ENCODE data around the gene SECISBP2.
"Not testable (repeated sequence)": the region's sequence is repeated elsewhere in the genome, so short reads cannot be mapped to it uniquely, and the experiment has no call there.

SECISBP2 gene

DNA sequence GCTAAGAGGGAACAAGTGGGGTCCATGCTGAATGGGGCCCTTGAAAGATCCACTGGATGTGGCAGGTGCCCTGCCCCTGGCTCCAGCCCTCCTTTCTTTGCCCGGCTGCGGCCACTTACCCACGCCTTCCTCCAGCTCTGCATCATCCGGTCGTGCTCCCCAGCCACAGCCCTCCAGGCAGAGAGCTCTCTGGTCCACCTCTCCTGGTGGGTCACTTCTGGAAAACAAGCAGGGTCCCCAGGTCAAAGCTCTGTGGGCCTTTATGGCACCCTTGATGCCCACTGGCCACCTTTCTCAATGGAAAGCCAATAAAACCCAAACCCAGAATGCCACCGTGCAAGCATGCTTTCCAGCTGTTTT is 45.0 kb downstream of the SECISBP2 start:
- in situ Hi-C loops (cut with MboI; ENCODE audit: low sequenced_read_pairs) = no loop called here

DNA sequence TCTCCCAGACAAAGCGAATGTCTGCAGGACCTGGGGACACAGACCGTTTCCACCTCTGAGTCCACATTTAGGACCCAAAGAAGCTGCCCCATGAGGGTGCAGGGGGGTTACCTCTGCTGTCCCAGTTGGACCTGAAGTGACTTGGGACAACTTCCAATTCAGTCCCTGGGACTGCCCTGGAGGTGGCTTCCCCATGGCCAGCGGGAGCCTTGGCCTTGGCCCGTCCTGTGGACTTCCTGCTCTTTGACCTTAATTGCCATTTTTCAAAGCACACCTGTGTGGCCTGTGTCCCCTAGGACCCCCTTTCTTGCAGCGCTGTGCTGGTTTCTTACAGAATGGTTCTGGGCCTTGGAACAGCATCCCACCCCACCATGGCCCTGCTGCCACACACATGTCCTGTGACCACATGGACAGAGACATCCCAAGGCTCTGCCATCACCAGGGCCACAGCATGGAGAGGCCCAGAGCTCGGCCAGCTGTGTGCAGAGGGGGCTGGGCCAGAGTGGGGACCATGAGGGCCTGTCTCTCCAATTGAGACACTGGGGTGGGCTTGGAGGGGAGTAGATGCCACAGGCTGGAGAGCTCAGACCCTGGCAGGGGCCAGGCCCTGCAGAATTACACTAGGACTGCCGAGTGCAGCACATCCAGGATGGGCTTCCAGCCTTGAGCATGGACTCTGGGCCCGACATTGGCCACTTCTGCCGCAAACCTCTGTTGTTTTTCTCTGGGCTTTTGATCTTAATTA is 45.8 kb downstream of the SECISBP2 start:
- in situ Hi-C loops (cut with MboI; ENCODE audit: low sequenced_read_pairs) = no loop called here

DNA sequence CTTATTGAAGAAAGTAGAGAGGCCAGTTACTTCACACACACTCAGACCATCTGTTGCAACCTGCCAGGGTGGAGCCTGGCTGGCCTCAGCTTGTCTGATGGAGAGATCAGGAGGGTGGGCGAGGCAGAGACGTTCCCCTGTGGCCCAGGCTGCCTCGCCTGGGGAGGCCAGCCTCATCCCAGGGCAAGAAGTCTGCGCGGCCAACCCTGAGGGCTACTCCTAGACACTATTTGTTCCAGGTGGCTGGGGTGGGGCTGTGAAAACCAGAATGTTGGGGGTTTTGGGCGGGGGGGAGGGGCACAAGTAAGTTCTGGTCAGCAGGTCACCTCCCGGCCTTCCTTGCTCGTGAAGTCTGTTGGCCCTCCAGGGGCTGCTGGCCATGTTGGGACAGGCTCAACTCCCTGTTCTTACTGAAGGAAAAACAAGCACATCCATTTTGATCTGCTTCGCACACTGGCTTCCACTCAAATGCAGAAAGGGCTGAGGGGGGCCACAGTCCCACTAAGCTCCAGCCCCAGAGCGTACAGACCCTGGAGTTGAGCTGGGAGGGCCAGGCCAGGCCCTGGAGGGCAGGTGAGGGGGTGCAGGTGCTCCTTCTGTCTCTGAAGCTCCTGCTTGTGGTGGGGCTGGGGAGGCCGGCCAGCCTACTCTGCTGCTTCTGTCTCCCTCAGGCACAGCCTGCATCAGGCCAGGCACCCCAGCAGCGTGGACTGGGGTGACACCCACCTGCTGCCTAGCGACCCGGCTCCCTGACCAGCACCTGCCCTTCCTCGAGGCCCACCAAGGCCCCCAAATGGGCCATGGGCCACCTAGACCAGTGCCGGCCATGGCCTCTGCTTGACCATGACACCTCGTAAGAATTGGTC is 46.6 kb downstream of the SECISBP2 start:
- in situ Hi-C loops (cut with MboI; ENCODE audit: low sequenced_read_pairs) = no loop called here

DNA sequence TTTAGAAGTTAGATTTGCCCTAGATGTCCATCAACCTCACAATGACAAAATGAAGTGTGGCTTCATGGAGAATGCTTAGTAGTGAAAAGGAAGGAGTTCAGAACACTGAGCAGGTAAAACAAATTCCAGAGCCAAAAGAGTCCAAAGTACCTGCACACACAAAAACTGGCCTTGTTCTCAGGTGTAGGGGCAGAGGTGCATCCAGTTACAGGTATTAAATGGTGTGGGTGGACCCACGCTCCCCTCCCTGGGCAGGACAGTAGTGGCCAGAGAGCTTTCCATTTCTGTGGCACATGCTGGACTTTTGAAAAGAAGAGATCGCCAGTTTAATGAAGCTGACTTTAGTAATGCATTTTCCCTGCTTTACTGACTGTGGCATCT is 47.2 kb downstream of the SECISBP2 start:
- in situ Hi-C loops (cut with MboI; ENCODE audit: low sequenced_read_pairs) = no loop called here

DNA sequence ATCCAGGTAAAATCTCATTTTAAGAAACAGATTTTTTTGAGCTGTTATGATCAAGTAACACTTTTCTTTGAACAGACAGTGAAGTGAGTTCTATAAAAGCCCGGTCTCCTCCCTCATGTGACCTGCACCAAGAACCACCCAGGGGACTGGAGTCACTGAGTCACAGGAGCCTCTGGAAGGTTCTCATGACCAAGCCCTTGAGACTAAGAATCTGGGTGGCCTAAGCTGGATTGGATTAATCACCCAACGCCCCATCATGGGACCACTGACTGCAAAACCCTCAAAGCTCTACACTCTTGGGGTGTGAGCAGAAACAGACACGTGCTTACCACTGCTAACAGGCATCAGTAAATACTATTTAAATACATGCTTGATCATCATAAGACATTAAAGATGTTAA is 48.4 kb downstream of the SECISBP2 start:
- in situ Hi-C loops (cut with MboI; ENCODE audit: low sequenced_read_pairs) = no loop called here

DNA sequence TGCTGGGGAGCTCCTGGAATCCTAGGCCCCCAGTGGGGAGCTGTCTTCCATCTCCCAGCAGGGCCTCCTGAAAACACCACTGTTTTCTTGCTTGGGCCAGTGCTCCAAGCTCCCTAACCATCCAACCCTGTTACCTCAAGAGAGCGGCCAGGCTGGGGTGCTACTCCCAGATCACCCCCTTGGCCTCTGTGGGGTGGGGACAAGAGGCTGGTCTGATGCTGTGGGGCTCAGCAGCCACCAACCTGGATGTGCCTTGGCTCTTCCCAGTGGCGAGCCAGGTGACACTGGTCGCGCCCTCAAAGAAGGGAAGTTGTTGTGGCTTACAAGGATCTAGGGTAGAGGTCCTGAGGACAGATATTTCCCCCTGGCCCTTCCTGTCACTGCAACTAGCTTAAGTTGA is 49.0 kb downstream of the SECISBP2 start:
- in situ Hi-C loops (cut with MboI; ENCODE audit: low sequenced_read_pairs) = no loop called here

DNA sequence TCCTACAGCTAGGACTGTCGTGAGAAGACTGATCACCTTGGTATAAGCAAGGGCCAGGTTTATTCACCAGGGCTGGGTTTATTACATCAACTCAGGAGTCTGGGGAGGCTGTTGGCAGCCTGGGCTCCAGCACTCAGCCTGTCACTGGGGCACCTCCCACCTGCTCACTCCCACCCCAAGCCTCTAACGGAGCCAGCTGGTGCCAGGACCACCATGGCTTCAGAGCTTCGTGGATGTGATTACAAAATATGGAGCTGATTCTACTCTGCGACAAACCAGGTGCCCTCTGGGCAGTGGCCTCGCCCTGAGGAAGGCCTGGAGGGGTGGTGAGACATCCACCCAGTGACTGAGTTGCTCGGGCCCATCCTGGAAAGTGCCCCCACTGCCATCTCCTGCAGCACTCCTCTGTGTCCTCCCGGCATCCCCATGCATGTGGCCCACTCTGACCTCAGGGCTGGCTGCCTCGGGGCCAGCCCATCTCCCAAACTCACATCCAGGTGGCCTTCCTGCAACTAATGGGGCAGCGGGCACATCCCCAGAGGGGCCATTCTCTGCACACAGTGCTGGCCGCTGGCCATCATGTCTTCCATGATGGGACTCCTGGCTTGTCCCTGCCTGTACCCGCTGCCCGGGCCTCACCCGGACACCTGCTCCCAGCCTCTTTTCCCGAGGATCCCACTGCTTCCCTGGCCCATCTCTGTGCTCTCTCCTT is 49.6 kb downstream of the SECISBP2 start:
- in situ Hi-C loops (cut with MboI; ENCODE audit: low sequenced_read_pairs) = no loop called here

DNA sequence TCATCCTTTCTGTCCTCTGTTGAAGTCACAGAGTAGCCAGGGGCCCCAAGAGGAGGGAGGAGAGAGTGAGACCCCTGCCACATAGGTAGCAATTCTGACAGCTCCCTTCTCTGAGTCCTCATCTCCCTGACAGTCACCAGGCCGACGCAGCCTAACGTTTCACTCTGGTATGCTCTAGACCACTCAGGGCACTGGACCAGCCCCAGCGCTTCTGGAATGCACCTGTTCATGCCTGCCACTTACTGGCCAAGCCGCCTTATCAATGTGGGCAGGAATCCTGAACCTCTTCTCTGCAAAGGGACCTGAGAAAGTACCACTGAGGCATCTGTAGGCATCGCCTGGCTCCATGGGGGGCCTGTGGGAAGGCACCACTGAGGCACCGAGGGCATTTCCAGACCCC is 50.2 kb downstream of the SECISBP2 start:
- in situ Hi-C loops (cut with MboI; ENCODE audit: low sequenced_read_pairs) = no loop called here

DNA sequence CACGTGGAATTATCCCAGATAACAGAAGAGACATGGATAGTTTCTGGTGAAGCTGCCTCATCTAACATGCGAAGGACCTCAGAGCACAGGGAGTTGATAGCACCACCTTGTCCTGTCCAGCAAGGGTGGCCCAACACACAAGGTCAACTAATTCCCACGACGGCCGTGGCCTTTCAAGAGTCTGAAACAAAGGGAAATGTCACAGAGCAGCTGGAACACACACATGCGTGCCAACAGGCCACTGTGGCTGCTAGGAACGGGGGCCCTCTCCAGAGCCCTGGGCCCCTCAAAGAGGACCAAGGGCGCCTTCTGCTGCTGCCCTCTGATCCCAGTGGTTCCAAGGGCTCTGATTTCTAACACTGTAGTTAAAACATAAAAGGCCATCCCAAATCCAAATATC is 50.7 kb downstream of the SECISBP2 start:
- in situ Hi-C loops (cut with MboI; ENCODE audit: low sequenced_read_pairs) = no loop called here

DNA sequence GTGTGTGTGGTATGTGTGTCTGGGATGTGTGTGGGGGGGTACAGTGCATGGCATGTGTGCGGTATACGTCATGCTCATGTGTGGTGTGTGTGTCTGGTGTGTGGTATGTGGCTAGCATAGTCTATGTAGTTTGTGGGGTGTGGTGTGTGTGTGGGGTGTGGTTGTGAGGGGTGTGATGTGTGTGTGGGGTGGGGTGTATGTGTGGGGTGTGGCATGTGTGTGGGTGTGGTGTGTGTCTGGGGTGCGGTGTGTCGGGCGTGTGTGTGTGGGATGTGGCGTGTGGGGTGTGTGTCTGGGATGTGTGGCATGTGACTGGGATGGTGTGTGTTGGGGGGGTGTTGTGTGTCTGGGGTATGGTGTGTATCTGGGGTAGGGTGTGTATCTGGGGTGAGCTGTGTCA is 52.3 kb downstream of the SECISBP2 start:
- in situ Hi-C loops (cut with MboI; ENCODE audit: low sequenced_read_pairs) = no loop called here

DNA sequence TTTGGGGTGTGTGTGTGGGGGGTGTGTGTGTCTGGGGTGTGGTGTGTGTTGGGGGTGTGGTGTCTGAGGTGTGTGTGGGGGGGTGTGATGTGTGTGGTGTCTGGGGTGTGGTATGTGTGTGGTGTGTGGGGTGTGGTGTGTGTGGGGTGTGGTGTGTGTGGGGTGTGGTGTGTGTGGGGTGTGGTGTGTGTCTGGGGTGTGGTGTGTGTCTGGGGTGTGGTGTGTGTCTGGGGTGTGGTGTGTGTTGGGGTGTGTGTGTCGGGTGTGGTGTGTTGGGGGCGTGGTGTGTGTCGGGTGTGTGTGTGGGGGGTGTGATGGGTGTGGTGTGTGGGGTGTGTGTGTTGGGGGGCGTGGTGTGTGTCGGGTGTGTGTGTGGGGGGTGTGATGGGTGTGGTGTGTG is 53.5 kb downstream of the SECISBP2 start:
- in situ Hi-C loops (cut with MboI; ENCODE audit: low sequenced_read_pairs) = not testable (repeated sequence)

DNA sequence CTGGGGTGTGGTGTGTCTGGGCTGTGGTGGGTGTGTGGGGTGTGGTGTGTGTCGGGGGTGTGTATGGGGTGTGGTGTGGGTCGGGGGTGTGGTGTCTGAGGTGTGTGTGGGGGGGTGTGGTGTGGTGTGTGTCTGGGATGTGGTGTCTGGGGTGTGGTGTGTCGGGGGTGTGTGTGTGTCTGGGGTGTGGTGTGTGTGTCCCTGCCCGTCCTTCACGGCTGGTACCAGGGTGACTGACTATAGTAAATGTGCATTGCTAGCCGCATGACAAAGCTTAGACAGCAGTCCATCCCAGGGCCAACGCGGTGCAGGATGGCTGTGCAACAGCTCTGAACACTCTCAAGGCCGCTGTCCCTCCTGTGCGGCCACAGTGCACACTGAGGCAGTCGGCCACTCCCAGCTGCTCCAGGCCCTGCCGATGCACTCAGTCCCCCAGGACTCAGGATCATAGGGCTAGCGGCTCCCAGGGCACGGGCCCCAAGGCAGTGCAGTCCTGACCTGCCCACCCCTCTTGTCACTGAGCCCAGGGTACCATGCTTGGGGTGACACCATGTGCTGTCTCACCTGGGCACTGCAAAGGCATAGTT is 54.0 kb downstream of the SECISBP2 start:
- in situ Hi-C loops (cut with MboI; ENCODE audit: low sequenced_read_pairs) = no loop called here

DNA sequence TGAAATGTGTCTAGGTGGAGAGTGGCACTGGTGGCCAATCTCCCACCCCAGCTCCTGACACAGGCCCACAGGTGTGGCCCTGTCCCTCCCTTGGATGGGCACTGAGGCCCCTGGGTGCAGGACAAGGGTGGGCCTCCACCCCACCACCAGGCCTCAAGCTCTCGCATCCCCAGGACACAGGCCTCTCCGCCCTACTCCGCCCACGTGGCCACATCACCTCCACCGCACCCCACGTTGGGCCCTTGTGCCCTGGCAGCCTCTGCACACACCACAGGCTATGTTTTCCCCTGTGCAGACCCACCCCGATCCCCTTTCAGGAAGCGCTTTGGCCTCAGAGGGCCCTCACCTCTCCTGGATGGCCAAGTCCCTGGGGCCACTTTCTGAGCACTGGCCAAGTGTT is 54.7 kb downstream of the SECISBP2 start:
- in situ Hi-C loops (cut with MboI; ENCODE audit: low sequenced_read_pairs) = no loop called here

DNA sequence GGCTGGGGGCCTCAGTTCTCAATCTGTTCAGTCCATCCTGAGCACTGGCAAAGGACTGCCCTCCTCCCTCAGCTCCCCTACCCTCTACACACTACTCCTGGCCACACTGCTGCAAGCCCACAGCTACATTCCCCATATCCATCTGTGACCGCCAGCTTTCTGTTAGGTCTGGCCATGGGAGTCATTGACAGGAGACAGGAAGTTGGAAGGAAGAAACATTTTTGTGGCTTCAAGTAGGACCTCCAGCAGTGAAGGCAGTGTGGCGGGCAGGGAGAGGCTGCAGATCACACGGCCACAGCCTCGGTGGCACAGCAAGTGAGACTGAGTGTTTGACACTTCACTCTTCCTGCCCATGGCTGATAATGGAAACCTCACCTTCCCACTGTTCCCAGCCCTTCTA is 55.9 kb downstream of the SECISBP2 start:
- in situ Hi-C loops (cut with MboI; ENCODE audit: low sequenced_read_pairs) = no loop called here

DNA sequence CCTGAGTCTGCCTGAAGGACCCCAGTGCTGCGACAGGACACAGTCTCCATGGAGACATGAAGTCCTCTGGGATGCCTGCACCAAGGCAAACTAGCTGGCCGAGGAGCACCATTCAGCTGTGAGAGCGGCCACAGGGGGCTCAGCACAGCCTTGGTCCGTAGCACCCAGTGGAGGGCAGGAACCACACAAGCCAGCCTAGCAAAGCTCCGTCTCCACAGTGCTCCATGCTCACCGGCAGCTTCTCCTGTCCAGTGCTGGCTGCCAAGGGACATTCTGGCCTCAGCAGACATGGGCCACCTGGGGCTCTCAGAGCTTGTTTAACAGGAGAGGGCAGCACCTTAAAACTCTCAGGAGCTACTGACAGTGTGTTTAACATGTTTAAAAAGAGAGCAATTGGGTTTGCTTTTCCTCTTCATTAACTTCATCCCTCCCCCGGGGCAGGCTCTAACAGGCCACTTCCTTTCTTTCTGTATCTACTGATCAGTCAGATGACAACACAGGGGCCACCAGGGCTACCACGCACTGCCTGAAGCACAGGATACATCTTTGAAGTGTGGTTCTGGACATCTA is 57.0 kb downstream of the SECISBP2 start:
- in situ Hi-C loops (cut with MboI; ENCODE audit: low sequenced_read_pairs) = no loop called here

DNA sequence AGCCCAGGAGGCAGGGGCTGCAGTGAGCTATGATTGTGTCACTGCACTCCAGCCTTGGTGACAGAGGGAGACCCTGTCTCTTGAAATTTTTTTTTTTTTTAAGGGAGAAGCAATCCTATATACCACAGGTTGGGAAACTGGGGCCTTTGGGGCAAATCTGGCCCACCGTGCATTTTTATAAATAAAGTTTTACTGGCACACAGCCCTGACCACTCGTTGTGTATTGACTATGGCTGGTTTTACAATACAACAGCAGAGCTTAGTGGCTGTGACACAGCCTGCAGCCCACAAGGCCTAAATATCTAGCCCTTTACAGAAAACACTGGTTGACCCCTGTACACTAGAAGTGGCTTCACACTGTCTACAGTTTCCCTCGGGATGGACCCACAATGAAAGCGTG is 58.0 kb downstream of the SECISBP2 start:
- in situ Hi-C loops (cut with MboI; ENCODE audit: low sequenced_read_pairs) = no loop called here

DNA sequence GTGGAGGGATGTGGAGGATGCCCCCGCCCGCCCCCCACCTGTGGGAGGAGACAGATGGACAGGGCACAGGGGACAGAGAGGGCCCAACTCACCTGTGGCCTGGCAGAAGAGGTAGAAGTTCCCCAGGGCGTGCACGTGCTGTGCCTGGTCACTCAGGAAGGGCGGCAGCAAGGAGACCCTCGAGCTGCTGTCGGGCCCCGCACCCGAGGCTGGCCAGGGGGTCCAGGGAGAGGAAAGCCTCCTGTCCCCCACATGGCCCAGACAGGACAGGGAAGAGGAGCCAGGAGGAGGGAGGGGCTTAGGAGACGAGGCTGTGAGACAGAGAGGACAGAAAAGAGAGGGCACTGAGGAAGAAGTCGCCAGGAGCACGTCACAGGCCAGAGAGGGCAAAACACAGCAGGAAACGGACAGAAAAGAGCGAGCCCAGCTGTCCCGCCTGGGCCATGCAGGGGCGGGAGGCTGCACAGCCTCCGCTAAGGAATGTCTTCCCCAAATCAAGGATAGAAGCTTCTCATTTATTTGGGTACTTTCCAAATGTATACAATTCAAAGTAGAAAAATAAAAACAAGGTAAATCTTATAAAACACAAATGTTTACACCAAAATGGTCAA is 58.5 kb downstream of the SECISBP2 start:
- in situ Hi-C loops (cut with MboI; ENCODE audit: low sequenced_read_pairs) = no loop called here

DNA sequence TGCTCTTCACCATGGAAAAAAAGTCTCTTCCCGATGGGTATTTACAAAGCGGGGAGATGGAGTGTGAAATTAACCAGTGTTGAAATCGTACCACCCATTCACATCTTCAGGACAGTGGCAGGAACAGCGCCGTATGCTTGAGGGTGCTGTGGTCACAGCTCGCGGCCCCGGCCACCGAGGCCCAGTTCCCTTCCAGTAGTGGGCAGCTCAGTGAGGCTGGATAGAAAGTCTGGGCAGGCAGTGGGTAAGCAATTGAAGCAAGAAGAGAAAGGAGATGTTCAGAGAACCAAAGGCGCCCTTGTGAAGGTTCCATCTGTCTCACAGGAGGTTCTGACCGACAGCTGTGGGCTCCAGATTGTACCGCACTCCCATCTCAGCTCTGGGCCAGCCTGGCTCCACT is 59.1 kb downstream of the SECISBP2 start:
- in situ Hi-C loops (cut with MboI; ENCODE audit: low sequenced_read_pairs) = no loop called here

DNA sequence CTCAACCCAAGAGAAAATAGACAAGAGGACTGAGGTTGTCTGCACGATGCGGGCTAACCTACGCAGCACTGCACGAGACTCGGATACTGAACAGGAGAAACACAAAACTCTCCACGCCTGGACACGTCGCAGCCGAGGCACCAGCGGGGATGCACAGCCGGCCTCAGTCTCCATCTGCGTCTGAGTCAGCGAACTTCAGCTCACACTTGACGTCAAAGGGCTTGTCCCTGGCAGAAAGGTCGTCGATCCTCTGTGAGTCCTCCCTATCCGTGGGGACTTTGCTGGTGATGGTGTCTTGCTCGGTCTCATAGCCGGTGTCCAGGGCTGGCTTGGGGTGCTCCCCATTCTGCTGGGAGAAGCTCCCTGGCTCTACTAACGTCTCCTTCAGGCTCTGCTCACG is 60.2 kb downstream of the SECISBP2 start:
- in situ Hi-C loops (cut with MboI; ENCODE audit: low sequenced_read_pairs) = no loop called here

DNA sequence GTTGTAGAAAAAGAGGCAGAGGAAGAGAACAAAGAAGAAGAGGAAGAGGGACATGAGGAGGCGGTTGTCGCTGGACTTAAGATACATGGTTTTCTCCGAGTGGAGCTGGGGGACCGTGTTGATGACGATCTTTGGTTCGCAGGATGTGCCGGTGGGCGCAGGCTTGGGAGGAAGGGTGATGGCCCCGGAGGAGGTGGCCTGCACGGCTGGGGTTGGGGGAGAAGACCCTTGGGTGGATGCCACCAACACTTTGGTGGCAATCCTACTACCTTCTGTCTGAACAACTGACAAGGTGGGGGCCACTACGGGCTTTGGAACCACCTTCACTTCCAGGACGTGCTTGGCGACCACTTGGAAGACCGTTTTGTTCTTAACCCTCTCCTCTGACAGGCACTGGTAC is 60.7 kb downstream of the SECISBP2 start:
- in situ Hi-C loops (cut with MboI; ENCODE audit: low sequenced_read_pairs) = no loop called here
